Measurements from ENCODE around the gene WNT9A.
"Not testable (repeated sequence)": the region's sequence is repeated elsewhere in the genome, so short reads cannot be mapped to it uniquely, and the experiment has no call there.

The WNT9A gene

DNA sequence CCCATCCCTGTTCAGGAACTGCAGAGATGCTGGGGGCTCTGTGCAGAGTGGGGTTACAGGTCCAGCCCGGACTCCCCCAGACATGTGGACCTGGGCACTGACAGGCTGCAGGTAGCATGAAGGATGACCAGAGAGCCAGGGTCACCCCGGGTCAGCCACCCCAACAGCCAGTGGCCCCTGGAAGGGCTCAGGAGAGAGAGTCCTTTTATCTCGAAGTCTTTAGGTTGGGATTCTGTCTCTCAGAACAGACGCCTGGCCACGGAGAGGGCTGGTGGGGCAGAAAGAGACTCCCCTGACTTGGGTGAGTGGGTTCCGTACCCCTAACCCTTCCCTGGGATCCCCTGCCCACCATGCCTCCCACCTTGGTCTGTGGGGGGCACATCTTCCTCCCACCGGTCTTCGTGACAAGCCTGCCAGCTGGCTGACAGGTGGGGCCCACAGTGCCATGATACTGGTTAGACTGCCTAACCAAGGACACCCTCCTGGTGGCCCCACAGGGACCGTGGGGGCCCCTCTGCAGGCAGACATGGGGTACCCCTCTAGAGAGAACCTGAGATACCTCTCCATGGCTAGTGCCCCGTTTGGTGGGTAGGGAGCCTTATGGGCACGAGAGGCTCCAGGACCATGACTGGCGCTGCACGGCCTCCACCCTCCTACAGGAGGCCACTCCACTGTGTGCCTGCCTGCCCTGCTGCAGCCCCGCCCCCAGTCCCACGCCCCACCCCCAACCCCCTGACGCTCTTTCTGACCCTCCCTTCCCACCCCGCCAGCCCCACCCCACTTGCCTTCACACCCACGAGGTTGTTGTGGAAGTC lies 24.2 kb downstream of the WNT9A start:
- DNase-seq, result no peak

DNA sequence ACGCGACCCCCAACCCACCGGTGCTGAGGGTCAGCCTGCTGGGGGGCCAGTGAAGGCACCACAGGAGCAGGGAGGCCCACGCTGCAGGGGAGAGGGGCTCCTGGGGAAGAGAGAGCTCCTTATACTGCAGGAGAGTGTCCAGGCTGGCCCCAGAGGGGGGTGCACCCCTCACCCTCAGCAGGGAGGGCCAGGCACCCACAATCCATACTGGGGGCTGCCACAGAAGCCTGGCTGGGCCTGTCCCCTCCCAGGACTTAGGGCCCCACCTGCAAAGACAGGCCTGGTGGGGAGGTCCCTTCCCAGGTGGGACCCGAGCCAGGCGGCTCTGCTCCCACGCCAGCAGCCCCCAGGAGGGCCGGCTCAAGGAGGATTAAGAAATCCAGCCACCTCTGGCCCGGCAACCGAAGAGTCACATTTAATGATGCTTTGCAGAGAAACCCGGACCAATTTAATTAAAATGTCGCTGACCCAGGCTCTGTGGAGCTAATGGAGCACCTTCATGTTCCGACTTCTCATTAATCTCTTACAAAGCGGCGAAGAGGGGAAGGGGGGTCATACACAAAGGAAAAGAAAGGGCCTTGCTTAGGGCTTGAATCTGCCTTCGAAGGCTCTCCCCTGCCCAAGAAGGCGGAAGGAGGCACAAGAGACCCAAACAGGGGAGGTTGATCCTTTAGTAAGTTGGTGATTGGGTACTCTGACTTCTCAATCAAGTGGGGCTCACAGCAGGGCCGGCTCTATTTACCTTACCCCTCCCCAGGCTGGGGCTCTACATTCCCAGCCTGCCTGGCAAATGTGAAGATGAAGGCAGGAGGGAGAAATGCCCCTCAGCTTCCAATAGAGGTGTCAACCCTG lies 25.0 kb downstream of the WNT9A start:
- no peak for DNase-seq

DNA sequence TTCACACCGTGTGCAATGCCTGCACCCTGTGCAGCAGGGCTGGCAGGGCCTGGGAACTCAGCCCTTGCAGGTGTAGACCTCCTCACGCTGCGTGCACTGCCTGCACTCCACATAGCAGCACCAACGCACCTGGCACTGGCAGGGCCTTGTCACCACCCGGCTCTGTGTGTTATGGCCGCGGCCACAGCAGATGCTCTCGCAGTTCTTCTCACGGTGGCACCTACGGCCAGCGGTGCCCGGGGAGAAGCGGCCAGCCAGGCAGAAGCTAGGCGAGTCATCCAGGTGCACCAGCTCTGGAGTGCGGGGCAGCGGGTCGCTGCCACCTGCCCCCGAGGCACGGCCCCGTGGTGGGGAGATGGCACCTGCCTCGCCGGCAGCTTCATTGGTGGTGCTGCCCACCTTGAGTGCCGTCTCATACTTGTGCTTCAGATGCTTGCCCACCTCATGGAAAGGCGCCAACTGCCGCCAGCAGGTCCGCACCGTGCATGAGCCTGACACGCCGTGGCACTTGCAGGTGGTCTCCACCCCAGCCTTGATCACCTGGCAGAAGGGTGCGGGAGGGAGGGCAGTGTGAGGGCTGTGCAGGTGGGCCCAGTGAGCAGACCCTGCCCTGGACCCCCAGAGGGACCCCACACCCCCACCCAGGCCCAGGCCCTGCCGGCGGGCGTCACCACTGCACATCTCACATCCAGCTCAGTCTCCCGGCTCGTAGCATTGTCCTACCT lies 26.1 kb downstream of the WNT9A start:
- DNase-seq, result no peak

DNA sequence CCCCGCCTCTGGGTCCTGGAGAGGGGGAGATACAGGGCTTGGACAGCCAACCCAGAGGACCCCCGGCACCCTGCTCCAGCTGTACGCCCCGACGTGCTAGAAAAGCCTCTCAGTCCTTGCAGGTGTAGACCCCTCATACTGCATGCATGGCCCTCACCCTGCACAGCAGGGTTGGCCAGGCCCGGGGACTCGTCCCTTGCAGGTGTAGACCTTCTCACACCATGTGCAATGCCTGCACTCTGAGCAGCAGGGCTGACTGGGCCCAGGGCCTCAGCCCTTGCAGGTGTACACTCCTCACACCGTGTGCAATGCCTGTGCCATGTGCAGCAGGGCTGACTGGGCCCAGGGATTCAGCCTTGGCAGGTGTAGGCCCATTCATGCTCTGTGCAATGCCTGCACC lies 26.8 kb downstream of the WNT9A start:
- DNase-seq, result no peak

DNA sequence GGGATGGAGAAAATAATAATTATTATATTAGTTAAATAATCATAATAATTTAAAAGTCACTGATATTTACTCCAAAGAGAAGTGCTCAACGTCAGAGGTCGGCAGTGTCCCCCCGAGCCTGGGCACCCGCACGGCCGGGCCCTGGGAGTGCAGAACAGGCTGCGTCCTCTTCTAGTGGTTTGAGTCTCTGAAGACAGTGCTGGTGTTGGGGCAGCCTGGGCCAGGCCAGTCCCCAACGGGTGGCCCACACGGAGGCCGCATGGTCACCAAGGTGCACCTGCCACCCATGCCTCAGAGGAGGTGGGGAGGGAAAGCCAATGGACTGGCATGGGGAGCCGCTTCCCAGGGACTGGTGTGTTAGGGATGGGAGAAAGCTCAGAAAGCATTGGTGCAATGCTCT lies 27.3 kb downstream of the WNT9A start:
- DNase-seq, result no peak

DNA sequence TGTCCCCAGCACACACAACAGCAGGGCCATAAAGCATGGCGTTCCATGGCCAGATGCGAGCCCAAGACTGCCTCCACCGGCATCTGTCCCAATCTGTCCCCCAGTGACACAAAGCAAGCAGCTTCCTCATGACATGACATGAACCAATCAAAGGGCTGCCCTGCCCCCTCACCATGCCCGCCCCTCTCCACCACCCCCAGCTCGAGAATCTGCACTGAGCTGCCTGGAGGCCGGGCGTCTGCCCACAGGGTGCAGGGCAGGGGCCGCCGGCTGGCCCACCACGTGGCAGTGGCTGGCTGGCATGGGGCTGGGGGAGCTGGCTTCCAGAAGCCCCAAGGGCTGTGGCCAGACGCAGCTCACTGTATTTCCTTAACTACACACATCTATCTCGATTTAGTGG lies 27.8 kb downstream of the WNT9A start:
- DNase-seq, result no peak

DNA sequence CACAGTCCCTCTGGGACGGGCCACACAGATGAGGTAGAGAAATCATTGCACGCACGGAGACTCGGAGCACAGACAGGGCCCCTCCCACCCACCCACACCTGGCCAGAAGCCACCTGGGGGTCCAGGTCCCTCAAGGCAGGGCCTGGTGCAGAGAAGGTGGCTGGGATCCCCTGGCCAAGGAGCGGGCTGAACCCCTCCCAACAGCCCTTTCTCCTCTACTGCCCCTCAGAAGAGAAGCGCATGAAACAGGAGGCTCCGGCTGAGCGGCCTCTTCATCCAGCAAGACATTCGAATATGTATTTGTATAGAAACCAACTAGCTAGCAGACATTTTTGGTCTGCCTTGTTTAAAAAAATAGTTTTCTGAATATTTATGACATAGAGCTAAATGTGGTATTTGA lies 29.0 kb downstream of the WNT9A start:
- no peak for DNase-seq

DNA sequence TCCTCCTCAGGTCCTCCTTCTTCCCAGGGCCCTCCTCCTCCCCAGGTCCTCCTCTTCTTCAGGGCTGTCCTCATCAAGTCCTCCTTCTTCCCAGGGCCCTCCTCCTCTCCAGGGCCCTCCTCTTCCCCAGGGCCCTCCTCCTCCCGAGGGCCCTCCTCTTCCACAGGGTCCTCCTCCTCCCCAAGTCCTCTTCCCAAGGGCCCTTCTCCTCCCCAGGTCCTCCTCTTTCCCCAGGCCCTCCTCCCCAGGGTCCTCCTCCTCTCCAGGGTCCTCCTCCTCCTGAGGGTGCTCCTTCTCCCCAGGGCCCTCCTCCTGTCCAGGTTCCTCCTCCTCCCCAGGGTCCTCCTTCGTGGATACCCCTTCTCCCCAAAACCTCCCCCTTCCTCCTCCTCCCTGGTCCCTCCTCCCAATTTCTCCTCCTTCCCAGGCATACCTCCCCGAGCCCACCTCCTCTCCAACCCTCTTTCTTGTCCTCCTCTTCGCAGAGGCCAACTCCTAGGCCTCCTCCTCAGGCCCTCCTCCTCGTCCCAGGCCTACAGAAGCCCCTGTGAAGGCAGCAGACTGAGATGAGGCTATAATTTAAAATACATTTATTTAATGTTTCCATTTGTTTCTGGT lies 29.5 kb downstream of the WNT9A start:
- no peak for DNase-seq

DNA sequence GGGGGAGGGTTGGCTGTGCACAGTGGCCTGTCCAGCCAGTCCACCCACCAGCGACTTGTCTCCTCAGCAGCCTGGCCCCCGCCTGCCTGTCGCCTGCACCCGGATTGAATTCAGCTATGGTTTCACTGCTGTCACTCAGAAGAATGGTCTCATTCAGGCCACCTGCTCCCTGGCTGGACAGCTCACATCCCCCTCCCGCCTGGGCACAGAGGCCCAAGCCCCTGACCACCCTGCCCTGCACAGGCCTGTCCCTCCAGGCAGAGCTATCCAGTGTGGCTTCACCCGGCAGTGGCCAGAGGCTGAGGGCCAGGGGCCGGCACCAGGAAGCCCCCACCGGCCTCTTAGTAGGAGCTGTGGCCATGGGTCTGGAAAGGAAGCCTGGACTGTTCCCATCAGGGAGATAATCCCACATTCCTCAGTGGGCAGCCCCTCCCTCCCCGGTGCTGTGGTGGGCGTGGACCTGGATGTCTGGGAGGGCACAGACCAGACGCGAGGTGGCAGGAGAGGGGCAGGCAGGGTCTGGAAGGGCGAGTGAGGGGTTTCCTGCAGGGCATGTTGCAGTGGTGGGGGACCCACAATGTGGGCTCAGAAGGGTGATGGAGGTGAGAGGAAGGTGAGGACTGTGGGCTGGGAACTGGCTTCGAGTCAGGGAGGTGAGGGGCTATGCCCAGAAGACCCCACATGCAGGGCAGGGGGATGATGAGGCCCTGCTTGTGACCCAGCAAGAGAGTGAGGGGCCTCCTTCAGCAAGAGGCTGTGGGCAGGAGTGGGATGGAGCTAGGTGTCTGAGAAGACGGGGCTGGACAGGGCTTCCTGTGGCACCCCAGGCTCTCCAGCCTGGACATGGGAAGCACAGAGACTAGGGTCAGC lies 30.4 kb downstream of the WNT9A start:
- DNase-seq, result no peak

DNA sequence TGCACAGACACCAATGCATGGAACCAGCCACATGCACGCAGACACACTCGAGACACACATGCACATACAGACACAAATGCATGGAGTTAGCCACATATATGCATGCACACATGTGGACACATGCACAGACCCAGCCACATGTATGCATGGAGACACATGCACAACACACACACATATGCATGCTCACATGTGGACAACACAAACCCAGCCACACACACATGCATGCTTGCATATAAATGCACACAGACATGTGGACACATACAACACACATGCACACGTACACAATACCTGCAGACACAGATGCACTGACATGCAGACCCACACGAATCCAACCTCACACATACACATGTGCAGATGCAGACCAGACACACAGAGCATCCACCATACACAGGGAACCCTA lies 31.1 kb downstream of the WNT9A start:
- DNase-seq, result no peak

DNA sequence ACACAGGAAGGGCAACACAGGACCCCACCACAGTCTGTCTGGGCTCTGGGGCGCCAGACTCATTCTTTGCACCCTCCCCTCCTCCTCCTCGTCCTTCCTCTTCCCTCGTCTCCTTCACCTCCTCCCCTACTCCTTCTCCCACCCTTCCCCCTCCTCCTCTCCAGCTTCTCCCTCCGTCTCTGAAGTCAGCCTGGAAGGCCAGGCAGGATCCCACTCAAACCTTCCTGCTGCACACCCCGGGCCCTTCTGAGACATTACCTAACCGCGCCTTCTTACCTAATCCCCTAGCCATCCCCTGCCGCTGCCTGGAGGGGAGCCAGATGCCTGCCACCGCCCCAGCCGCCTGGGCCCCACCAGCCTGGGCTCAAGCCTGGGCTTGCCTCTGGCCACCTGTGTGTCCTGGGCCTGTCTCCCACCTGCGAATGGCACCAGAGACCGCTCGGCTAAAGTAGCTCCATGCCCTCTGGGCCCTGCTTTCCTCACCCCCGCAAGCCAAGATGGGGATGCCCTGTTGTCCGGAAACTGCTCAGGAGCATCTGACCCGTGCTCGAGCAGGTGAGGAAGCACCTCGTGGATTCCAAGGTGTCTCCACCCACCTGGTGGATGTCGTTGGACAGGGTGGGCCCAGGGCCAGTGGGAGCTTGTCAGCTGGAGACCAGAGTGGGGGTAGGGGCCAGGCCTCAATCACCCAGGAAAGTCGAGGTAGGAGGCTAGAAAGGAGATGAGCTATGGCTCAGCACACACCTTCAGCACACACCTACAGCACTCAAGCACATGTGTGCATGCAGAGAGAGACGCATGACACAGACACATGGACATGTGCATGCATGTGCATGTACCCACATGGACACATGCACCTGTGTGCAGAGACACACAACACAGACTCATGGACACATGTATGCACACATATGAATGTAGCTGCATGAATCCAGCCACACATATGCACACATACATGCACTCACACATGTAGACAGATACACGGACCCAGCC lies 31.9 kb downstream of the WNT9A start:
- peak; percentile 55 for DNase-seq

DNA sequence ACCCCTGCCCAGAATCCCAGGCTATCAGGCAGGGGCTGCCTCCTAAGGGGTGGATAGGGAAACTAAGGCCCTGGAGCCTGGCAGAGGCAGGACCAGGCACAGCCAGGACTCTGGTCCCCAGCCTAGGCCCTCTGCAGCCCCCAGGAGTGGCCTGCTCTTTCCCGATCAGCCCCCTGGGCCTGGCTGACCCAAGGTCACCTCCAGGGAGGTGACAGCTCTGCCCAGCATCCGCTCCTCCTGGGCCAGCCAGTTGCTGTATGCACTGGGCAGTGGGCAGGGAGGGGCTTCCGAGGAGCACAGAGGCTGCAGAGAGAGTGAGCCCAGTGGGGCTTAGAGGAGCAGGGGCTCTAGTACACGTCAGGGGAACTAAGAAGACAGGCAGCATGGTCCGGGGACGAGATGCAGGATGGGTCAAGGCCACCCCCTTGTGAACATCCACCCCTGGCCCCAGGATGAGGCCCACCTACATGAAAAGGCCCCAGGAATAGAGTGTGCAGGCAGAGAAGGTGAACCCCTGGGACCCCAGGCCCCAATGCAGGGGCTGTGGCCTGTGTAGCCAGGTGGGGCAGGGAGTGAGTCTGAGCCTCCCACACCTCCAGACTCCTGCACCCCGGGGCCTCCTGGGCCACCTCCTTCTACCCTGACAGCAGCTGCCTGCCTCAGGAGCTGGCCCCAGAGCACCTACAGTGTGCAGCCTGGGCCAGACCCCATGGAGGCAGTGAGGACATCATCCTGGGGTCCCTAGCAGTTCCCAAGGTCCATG lies 32.8 kb downstream of the WNT9A start:
- no peak for DNase-seq

DNA sequence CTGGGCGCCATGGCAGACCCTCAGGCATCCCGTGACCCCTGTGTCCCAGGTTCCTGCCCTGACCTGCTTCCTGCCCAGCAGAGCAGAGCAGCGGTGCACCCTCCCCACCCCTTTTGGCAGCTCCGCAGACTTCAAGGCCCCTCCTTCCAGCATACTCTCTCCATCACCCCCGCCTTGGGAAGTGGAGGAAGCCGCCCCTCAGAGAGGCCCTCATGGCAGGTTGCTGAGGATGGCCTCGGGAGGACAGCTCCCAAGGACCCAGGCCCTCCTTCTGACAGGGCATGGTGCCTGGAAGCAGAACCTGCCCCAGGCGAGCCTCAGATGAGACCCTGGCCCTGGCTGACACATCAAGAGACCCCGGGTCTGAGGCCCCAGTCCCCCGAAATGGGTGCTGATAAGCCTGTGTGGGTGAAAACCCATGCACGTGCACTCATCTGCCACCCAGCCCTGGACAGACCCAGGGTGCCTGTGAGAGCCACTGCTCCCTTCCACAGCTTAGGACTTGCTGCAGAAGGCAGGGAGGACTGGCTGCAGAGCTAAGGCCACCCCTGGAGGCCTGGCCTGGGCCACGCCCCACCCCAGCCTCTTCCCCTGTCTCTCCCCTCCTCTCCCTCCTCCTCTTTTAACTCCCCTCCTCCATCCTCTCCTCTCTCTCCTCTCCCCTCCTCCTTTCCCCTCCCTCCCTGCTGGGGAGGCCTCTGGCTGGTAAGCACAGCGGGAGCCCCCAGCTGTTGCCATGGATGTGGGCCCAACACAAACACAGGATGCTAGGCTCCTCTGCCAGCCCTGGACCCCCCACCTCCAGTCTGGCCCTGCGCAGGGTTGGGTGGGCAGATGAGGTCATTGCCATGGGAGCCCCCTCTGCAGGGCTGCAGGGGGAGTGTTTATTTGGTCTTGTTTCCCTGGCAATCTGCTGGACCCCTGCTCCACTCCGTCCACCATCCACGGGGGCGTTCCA lies 33.7 kb downstream of the WNT9A start:
- DNase-seq, result peak; percentile 62

DNA sequence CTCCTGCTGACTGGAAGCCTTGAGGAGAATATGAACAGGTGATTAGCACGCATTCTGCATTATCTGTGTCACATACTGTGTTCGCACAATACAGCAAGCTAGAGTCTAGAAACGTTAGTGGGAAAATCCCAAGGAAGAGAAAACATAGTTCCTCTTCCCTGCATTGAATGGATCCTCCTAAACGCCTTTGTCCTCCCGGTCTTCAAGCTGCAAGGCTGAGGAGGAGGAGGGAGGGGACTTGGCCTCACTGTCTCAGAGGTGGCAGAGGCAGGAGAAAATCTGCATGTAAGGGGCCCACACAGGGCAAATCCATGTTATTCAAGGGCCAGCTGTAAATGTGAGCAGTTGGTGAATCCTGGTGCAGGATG lies 34.4 kb downstream of the WNT9A start:
- no peak for DNase-seq

DNA sequence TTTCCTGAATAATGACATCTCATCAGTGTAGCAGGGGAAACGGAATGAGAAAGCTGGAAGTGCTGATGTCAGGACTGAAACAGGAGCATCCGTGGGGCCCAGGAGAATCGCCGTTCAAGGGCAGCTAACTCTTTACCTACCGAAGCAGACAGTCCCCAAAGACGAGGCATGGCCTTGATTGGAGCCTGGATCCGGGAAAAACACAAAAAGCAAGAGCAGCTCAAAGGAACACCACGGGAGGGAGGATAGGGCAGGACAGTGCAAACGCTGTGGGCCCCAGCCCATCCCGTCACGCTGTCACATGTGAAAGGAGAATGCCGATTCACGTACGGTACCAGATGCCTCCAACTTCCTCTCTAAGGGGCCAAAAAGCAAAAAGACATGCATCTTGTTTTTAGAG lies 34.9 kb downstream of the WNT9A start:
- no peak for DNase-seq

DNA sequence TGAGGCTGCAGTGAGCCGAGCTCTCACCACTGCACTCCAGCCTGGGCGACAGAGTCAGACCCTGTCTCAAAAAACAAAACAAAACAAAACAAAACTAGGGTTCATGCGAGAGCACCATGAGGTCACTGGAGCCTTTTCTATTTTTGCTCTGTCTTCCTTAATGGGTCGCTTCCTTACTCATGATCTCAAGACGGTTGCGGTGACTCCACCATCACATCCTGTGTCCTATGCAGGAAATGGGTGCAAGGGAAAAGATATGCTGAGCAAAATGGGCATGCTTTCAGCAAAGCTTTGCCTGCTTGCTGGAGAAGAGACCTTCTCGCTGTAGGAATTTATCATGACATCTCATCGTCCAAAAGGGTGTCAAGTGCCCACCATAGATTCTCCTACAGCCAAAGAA lies 36.4 kb downstream of the WNT9A start:
- DNase-seq, result no peak

DNA sequence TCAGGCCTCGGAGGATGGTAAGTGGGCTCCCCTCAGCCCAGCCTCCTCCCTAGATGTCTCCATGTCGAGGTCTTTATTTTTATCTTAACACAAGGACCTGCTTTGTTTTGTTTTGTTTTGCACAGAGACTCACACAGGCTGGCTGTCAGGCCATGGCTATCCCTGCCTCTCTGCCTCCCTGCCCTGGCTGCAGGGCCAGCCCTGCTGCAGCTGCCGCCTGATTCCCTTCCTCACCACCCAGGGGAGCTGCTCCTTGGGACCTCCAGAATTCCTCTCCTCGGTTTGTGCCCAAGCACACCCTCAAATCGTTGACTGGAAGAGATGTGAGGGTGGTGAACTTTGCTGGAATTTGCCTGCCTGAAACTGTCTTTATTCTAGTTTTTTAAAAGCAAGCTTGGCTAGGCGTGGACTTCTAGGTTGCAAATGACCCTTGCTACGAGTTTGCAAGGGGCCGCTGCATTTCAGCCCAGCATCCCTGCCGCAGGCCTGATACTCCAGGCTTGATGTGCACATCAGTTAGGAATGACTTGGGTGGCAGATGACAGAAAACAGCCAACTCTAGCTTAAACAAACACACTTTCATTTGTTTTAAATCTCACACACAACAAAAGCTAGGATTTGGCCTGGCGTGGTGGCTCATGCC lies 37.1 kb downstream of the WNT9A start:
- DNase-seq, result no peak

DNA sequence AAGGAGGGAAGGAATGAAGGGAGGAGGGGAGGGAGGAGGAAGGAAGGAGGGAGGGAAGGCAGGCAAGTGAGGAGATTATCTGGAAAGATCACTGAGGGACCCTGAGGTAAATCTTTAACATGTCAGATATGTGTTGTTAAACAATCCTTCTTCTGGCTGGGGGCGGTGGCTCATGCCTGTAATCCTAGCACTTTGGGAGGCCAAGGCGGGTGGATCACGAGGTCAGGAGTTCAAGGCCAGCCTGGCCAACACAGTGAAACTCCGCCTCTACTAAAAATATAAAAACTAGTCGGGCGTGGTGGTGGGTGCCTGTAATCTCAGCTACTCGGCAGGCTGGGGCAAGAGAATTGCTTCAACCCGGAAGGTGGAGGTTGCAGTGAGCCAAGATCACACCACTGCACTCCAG lies 37.8 kb downstream of the WNT9A start:
- not testable (repeated sequence) for DNase-seq

All from NCI-H510A treated with DMSO at 0.1 percent for 48 hours (cell line).